Measurements from ENCODE around the gene UPB1. TPM values are rescaled to one million over a fixed set of nuclear protein-coding genes. Genes with fewer than 3 reads are reported as not detected.
"Not testable (repeated sequence)": the region's sequence is repeated elsewhere in the genome, so short reads cannot be mapped to it uniquely, and the experiment has no call there.

The UPB1 gene
- total RNA-seq, 6 donors from 2014 or later, result 0.91 to 9.4 (median 1.4) TPM

- H3K27me3 ChIP-seq, result no peaks in the 10 kb centered on the region
- TF ChIP-seq POLR2A (IDR thresholded peaks at IDR 0.05) (no peak), EP300 (IDR thresholded peaks at IDR 0.05) (no peak), POLR2AphosphoS5 (IDR thresholded peaks at IDR 0.05) (no peak), CTCF (IDR thresholded peaks at IDR 0.05) (no peak)
- peak overlapping the region; percentile 12 to 30 (median 22) for H3K27ac ChIP-seq
- no peak overlapping the region for H3K4me3 ChIP-seq
- ATAC-seq (ENCODE audit: low FRiP score in 2 of 2), result no peak
- H3K36me3 ChIP-seq, result peaks cover 15 to 45% (median 27%) of the 10 kb centered on the region in 4 donors
- H3K4me1 ChIP-seq, result peaks cover 19 to 47% (median 34%) of the 10 kb centered on the region in 4 donors
- WGBS, 2 donors, result 66 to 76% methylated on average over 4 to 6 of the region's 6 CpGs
- no peak for DNase-seq
- no peaks in the 10 kb centered on the region for H3K9me3 ChIP-seq
Measured at GRCh38 chr22:24550902-24551435, 55.8 kb downstream of the UPB1 start.

GRCh38 chr22:24552503-24553286 is 57.6 kb downstream of the UPB1 start:
- Histone ChIP-seq H3K4me3 (peak overlapping the region in 2 of 4 donors; percentile 78 to 98), H3K36me3 (peaks cover 5 to 32% (median 13%) of the 10 kb centered on the region in 4 donors), H3K4me1 (peaks cover 33 to 58% (median 48%) of the 10 kb centered on the region in 4 donors), H3K27ac (peak overlapping the region in 2 of 4 donors; percentile 99)
- not testable (repeated sequence) for ATAC-seq (ENCODE audit: low FRiP score in 2 of 2); DNase-seq; H3K9me3 ChIP-seq; H3K27me3 ChIP-seq
- 83 to 90% methylated on average over 10 of the region's 10 CpGs for WGBS, 2 donors

DNA sequence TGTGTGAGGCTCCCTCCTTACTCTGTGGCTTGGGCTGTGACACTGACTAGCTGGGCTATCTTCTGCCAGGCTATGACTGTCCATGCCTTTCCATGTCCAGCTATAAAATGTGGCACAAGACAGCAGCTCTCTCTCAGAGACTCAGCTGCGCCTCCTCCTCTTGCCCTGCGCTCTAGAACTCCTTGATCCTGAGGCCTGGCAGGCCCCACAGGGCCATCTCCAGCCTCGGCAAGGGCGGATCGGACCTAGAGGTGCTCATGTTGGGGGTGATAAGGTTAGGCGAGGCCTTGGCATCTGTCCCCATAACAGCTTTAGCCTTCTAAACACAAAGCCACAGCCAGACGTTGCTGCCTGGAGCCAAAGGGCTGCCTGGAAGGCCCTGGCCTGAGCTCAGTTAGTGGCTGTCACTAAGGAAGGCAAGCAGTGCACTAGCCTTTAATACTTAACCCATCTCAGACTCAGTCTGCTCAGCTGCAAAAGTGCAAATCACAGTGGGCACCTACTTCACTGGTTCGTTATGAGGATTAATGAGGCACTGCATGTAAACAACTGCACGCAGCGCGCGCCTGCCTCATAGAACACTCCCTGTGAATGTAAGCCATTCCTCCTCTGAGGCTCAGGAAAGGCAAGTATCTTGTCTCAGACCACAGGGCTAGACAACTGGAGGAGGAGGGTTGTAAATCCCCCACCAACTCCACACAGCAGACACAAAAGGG is 58.6 kb downstream of the UPB1 start:
- Histone ChIP-seq H3K27me3 (no peaks in the 10 kb centered on the region), H3K4me1 (peaks cover 41 to 68% (median 49%) of the 10 kb centered on the region in 4 donors), H3K36me3 (peaks cover 6 to 32% (median 17%) of the 10 kb centered on the region in 4 donors), H3K4me3 (peak overlapping the region; percentile 78 to 98 (median 92)), H3K27ac (peak overlapping the region; percentile 98 to 99 (median 98)), H3K9me3 (no peaks in the 10 kb centered on the region)
- 35% methylated on average over 5 to 10 of the region's 12 CpGs for WGBS, 2 donors
- DNase-seq (no peak), ATAC-seq (ENCODE audit: low FRiP score in 2 of 2) (no peak)
- TF ChIP-seq POLR2AphosphoS5 (IDR thresholded peaks at IDR 0.05) (no peak), EP300 (IDR thresholded peaks at IDR 0.05) (no peak), POLR2A (IDR thresholded peaks at IDR 0.05) (no peak), CTCF (IDR thresholded peaks at IDR 0.05) (no peak)

DNA sequence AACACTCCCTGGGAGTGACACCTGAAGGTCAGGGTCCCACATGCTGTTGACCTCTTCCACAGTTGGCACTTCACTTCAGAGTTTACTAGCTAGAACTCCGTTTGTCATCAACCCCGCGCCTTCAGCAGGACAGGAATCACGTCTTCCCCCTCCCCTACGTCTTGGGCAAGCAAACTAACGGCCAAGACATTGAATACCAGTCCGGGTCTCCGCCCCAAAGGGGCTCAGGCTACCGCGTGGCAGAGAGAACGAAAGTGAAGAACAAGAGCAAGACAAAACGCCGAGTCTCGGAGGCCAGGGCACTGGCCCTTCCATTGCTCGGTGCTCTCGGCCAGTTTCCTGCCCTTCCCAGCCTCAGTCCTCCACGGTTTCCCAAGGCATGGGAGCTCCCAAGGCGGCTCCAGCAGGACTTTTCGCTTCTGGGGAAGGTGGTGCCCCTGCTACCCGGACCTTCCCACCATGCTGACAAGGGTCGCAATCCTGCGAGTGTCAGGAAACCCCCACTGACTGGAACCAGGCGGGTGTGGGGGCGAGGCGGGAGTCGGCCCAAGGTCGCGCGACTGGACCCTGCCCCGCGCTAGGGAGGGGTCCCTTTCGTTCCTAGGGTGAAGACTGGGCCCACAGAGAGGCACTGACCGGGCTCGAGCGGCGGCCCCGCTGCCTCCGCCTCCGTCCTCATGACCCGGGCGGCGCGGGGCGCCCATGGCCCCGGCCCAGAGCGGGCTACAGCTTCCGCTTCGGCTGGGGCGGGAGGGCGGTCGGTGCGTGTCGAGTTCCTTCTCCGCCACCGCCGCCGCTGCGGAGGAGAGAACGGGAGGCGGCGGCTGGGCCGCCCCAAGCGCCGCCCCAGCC is 59.4 kb downstream of the UPB1 start, which contains the start of gene GUCD1:
TSS of gene GUCD1 (minus strand) at position 826 of the 852 bp plus-strand sequence. CDS start at position 679, 147 bp downstream.
- Histone ChIP-seq H3K27ac (peak within 1 kb of the TSS; percentile 98 to 99 (median 98)), H3K9me3 (no peaks in the 10 kb centered on the region), H3K4me3 (peak within 1 kb of the TSS; percentile 78 to 98 (median 92)), H3K4me1 (peaks cover 45 to 76% (median 50%) of the 10 kb centered on the region in 4 donors), H3K27me3 (no peaks in the 10 kb centered on the region), H3K36me3 (peaks cover 6 to 34% (median 20%) of the 10 kb centered on the region in 4 donors)
- 0% methylated on average over 17 to 43 of the region's 64 CpGs for WGBS, 2 donors
- DNase-seq (no peak), ATAC-seq (ENCODE audit: low FRiP score in 2 of 2) (peak in 1 of 2 donors; percentile 0)
- TF ChIP-seq POLR2AphosphoS5 (IDR thresholded peaks at IDR 0.05) (peak; percentile 56 to 80), CTCF (IDR thresholded peaks at IDR 0.05) (no peak), POLR2A (IDR thresholded peaks at IDR 0.05) (peak in 3 of 4 donors; percentile 74 to 93 (median 77)), EP300 (IDR thresholded peaks at IDR 0.05) (no peak)
